ENCODE results near the gene CYP1B1. TPM values are rescaled to one million over a fixed set of nuclear protein-coding genes. Genes with fewer than 3 reads are reported as not detected.

The CYP1B1 gene
- total and polyA plus RNA-seq, 2 of the 4 experiments (the other 2 are of a cell fraction) = 0.65 to 1.1 TPM

DNA sequence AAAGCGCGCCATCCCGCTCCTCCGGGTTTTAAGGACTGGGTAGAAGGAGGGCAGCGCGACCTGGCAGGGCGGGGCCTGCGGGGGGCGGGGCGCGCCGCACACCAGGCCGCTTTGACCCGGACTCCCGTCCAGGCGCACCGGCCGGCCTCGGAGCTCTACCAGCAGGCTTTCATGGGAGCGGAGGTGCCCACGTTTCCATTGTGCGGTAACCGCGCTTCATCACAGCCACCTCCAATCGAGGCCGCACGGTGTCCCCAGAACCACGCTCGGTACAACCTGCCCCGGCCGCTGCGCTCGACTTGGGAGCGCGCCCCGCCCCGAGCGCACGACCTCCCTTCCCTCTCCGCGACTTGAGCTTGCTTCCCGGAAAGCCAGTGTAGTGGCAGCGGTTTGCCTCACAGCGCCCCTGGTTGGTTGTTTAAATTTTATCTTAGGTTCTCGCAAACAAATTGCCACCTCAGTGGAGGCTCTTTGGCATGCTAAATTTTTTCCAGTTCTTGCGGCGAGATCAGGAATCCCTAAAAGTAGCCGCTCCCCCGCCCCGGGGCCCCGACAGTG is 280 bp upstream of the CYP1B1 start:
- BruUV-seq (replicated peaks) = no TSS peak
- Histone ChIP-seq H3K14ac (replicated peaks; ENCODE audit: low read depth, low read length) (0 out of 2 replicates have a peak overlapping the region, but pooled peaks have one; percentile 52), H3K23ac (ENCODE audit: low read depth, low read length) (no peak overlapping the region), H3K4ac (ENCODE audit: low read depth, low read length) (peak overlapping the region; percentile 62), H2BK20ac (ENCODE audit: low read depth, low read length) (no peak overlapping the region; the same call in none of the 2 replicates), H4K91ac (ENCODE audit: insufficient read depth, low read depth, low read length) (peak overlapping the region; percentile 81), H3K4me3 (ENCODE audit: insufficient read depth, low read depth, low read length) (peak overlapping the region; percentile 35), H2AK5ac (ENCODE audit: low read depth, low read length) (0 out of 2 replicates have a peak overlapping the region, but pooled peaks have one; percentile 35), H3K79me1 (ENCODE audit: low read depth in 1 of 2, low read length in 2 of 2) (no peaks in the 10 kb centered on the region), H3K9ac (ENCODE audit: low read depth, low read length) (peak overlapping the region; percentile 49), H3K4me2 (ENCODE audit: low read depth, low read length) (peak overlapping the region; percentile 80), H3K18ac (ENCODE audit: low read depth, low read length) (peak overlapping the region; percentile 38; the same call in 1 of the 2 replicates), H4K8ac (ENCODE audit: low read depth in 2 of 2, low read length in 2 of 2) (peak overlapping the region; percentile 23 to 44; a peak in 2 of 4 replicates), H3K9me1 (ENCODE audit: insufficient read depth, low read length) (no peaks in the 10 kb centered on the region), H2BK120ac (ENCODE audit: low read depth, low read length) (peak overlapping the region; percentile 77), H4K20me1 (ENCODE audit: insufficient read depth, low read length) (no peaks in the 10 kb centered on the region), H3K56ac (ENCODE audit: extremely low read depth, insufficient read depth, low read length) (no peak overlapping the region), H4K5ac (ENCODE audit: low read depth, low read length) (no peak overlapping the region; the same call in 1 of the 2 replicates), H2AFZ (replicated peaks; ENCODE audit: low read length, poor library complexity) (peak overlapping the region; percentile 88), H3K27ac (ENCODE audit: insufficient read depth, low read length) (peak overlapping the region; percentile 57), H3K27me3 (ENCODE audit: control insufficient read depth, insufficient read depth, low read length) (peaks cover 30% of the 10 kb centered on the region), H2BK15ac (ENCODE audit: low read depth, low read length) (no peak overlapping the region), H2BK5ac (ENCODE audit: low read depth, low read length, poor library complexity, severe bottlenecking) (no peak overlapping the region), H3K36me3 (ENCODE audit: control insufficient read depth, insufficient read depth, low read length) (no peaks in the 10 kb centered on the region), H2AK9ac (replicated peaks; ENCODE audit: low read depth, low read length, poor library complexity) (peak overlapping the region; percentile 52), H3K4me1 (ENCODE audit: control insufficient read depth, insufficient read depth, low read length) (no peaks in the 10 kb centered on the region), H3K9me3 (ENCODE audit: control insufficient read depth, insufficient read depth, low read length) (peaks cover 21% of the 10 kb centered on the region)
- in situ Hi-C loops (cut with MboI; ENCODE audit: low sequenced_read_pairs) = loop anchor here (10.0 kb wide), 1 partner anchor 199 kb away; no protein-coding TSS in a partner anchor
- DNase-seq (peak; percentile 68), ATAC-seq (ENCODE audit: low read depth) (peak; percentile 75)
- POLR2A ChIA-PET (ENCODE audit: unreplicated experiment) = interaction anchor here (1.5 kb wide), 1 partner anchor 17 kb away, joined by 4 read pairs; no protein-coding TSS in a partner anchor
- whole genome bisulfite sequencing, 2 experiments (ENCODE audit: extremely low coverage in 2 of 2, insufficient read length in 1 of 2) = 2% methylated on average over 12 of the region's 51 CpGs; no CpG with 5 or more reads in 1 of the 2 experiments
- intact Hi-C loops (cut with micrococcal nuclease) = loop anchor here (1.0 to 5.0 kb wide), 5 partner anchors 41 to 198 kb away; no protein-coding TSS in a partner anchor
- TF ChIP-seq MAFK (IDR thresholded peaks at IDR 0.05; ENCODE audit: low read depth, low read length) (no peak), SMC3 (IDR thresholded peaks at IDR 0.05; ENCODE audit: low read depth, low read length) (peak; percentile 32; the same call in 1 of the 2 replicates), RFX5 (IDR thresholded peaks at IDR 0.05; ENCODE audit: low read depth, low read length) (no peak), NFE2L2 (IDR thresholded peaks at IDR 0.05; ENCODE audit: low read depth, low read length) (no peak), CEBPB (IDR thresholded peaks at IDR 0.05; ENCODE audit: low read depth, low read length) (no peak), RAD21 (IDR thresholded peaks at IDR 0.05; ENCODE audit: low read length) (peak; percentile 53)
- TF ChIP-seq, protein P1, sequence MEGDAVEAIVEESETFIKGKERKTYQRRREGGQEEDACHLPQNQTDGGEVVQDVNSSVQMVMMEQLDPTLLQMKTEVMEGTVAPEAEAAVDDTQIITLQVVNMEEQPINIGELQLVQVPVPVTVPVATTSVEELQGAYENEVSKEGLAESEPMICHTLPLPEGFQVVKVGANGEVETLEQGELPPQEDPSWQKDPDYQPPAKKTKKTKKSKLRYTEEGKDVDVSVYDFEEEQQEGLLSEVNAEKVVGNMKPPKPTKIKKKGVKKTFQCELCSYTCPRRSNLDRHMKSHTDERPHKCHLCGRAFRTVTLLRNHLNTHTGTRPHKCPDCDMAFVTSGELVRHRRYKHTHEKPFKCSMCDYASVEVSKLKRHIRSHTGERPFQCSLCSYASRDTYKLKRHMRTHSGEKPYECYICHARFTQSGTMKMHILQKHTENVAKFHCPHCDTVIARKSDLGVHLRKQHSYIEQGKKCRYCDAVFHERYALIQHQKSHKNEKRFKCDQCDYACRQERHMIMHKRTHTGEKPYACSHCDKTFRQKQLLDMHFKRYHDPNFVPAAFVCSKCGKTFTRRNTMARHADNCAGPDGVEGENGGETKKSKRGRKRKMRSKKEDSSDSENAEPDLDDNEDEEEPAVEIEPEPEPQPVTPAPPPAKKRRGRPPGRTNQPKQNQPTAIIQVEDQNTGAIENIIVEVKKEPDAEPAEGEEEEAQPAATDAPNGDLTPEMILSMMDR (conservative IDR thresholded peaks at IDR 0.05; ENCODE audit: low read depth, low read length) = peak; percentile 38
- CTCF ChIA-PET = interaction anchor here (0.6 to 1.5 kb wide), 7 partner anchors 16 to 680 kb away, joined by 3 to 5 read pairs (median 3); no protein-coding TSS in a partner anchor
- dilution Hi-C loops (cut with HindIII; ENCODE audit: low sequenced_read_pairs, unreplicated experiment) = no loop called here

All from IMR-90 (cell line).